ENCODE data around the gene OR5K1.

OR5K1 gene

DNA sequence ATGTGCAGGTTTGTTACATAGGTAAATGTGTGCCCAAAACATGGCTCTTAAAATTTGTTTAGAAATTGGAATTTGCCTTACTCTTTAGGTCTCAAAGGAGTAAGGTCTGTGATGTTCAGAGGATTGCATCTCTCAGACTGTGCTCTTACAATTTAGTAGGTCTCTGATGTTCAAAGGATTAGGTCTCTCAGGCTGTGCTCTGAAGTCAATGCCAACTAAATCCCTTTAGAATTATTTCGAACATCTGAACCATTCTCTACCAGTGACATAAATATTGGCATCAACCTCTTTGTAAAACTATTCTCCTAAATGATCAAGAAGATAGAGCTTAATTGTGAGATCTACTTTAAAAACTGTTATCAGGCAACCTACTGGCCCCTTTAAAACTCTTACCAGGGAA is at the start of gene OR5K1:
OR5K1 (plus strand) TSS at position 301 of the 400 bp plus-strand sequence. CDS start 6,376 bp downstream, outside the sequence.
- DNase-seq (ENCODE audit: low spot score): no peak

DNA sequence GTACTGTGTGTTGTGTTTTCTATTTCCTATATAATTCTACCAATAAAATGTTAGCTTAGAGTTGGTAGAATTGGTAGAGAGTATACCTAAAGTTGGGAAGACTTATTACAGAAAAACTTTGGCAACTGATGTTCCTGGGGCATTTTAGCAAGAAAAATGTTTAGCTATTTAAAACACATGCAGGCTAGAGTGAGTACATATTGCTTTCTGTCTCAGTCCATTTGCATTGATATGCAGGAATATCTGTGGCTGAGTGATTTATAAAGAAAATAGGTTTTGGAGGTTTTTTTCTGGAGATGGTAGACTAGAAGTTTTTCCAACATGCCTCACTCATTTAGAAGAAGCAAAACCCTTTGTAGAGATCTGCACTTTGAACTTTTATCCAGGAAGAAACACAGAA is 30.4 kb upstream of the OR5K1 start:
- no peak for DNase-seq (ENCODE audit: low spot score)

DNA sequence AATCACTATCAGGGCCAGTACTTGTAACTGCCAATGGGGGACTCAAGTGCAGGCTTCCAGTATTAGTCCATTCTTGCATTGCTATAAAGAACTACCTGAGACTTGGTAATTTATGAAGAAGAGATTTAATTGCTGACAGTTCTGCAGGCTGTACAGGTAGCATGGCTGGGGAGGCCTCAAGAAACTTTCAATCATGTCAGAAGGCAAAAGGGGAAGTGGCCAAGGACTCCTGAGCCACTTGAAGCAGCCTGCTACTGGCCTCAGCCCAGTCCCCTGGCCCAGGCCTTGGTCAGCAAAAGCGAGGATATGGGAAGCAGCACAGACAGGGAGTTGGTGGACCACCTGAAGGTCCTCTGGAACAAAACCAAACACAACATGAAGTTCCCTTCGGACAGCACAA is 29.2 kb upstream of the OR5K1 start:
- DNase-seq (ENCODE audit: low spot score): no peak

DNA sequence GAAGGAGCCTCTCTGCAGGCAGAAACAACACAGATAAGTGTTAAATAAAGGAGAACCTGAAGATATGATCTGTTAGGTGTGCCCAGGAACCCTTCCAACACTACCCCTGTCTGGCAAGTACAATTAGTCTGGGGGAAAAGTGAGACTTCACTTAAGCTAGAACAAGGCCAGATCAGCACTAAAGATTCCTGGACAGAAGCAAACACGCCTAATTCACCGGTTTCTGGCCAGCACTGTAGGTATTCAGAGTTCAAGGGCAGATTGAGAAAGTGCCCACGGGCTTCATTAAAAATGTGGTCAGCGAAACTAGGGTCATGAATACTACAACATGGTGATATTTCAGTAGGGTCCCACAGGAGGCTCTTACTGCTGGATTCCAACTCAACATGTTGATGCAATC is 28.6 kb upstream of the OR5K1 start:
- no peak for DNase-seq (ENCODE audit: low spot score)

DNA sequence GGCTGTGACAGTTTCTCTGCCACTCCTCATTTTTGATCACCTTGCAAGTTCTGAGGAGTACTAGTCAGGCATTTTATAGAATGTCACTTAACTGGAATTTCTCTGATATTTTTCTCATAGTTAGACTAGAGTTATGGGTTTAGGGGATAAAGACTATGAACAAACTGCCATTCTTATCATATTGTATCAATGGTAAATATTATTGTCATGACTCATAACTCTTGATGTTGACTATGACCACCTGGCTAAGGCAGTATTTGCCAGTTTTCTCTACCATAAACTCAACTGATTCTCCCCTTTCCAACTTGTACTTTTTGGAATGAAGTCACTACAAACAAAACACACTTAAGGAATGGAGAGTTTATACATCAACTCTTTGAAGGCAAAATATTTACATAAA is 22.7 kb upstream of the OR5K1 start:
- DNase-seq (ENCODE audit: low spot score): no peak

DNA sequence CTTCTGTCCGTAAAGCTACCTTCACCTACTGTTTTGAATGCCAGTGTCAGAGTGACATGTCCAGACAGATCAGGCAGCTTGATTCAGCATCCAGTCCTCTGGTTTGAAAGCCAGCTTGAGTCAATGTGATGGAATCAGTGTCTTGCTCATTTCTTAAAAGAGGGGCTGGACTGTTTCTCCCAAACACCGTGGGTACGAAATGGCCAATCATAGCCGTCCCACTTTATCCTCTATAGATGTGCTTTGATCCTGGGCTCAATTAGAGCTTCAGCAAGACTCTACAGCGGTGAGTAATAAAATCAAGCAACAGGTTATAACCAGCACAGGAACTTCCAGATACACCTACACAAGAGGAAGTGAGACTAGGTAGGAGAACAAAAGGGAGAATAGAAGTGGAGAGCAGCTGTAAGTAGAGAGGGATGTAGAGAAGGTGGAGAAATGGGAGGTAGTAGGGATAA is 17.0 kb upstream of the OR5K1 start:
- DNase-seq (ENCODE audit: low spot score): no peak

DNA sequence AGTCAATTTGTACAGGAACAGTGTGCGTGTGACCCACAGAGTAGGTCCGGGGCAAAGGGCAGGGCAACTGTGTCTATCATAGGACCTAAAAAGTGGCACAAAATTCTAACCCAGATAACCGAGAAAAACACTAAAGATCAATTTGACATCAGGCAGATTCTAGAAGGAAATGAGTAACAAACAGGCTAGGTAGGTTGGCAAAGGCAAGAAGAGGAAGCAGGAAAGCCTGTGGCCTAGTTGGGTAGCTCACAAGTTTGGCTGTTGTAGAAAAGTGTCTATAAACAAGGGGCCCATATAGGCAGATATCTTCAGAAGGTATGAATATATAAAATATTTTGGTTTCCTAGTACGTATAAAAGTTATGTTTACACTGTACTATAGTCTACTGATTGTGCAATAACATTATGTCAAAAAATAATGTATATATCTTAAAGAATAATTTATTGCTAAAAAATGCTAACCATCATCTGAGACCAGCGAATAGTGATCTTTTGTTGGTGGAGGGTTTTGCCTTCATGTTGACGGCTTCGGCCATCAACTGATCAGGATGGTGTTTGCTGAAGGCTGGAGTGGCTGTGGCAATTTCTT is 13.3 kb upstream of the OR5K1 start:
- DNase-seq (ENCODE audit: low spot score): no peak

DNA sequence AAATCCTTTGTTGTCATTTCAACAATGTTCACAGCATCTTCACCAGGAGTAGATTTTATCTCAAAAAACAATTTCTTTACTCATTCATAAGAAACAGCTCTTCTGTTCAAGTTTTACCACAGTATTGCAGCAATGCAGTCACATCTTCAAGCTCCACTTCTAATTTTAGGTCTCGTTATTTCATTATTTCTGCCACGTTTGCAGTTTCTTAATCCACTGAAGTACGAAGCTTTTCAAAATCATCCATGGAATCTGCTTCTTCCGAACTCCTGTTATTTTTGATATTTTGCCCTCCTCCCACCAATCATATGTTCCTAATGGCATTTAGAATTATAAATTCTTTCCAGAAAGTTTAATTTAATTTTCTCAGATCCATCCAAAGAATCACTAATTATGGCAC is 12.6 kb upstream of the OR5K1 start:
- DNase-seq (ENCODE audit: low spot score): no peak

DNA sequence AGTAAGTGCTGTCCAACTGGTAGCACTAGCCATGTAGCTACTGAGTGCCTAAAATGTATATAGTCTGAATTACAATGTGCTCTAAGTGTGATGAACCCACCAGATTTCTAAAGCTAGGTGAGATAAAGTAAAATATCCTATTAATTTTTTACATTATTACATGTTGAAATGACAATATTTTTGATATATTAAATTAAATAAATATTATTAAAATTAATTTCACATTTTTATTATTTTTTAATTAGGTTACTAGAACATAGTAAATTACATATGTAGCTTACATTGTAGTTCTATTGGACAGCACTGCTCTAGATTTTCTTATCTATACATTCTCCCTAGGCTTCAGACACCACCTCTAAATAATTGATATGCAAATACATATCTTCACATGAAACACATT is 9.2 kb upstream of the OR5K1 start:
- no peak for DNase-seq (ENCODE audit: low spot score)

DNA sequence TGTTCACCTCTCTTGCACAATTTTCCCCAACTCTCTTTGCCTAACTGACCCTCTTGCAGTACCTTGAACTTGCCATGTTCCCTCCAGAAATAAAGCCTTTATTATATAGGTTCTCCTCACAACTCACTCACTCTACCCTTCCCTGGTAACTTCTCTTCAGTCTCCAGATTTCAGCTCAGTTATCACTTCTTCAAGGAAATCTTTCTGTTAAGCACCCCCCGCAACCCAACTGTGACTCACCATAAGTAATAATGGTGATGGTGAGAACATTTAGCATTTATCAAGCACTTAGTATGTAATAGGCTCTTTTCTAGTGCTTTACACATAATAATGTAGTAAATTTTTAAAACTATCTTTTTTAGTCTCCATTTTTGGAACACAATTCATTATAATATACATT is 8.1 kb upstream of the OR5K1 start:
- DNase-seq (ENCODE audit: low spot score): no peak

DNA sequence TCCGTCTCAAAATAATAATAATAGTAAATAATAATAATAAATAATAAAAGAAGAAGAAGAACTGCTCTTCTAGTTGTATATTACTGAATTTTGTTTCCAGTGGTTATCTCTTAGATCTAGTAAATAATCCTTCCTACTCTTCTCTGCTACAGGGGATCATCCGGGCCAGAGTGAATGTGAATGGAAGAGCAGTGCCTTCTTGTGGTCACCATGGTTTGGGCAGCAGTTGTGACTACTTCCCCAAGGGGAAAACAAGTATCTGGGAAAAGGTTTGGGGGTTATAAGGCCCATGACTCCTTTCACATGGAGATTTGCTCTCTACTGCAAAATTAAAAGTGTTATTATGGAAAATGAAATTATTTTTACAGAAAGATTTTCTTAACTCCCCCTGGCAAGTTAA is 5.5 kb upstream of the OR5K1 start:
- no peak for DNase-seq (ENCODE audit: low spot score)

DNA sequence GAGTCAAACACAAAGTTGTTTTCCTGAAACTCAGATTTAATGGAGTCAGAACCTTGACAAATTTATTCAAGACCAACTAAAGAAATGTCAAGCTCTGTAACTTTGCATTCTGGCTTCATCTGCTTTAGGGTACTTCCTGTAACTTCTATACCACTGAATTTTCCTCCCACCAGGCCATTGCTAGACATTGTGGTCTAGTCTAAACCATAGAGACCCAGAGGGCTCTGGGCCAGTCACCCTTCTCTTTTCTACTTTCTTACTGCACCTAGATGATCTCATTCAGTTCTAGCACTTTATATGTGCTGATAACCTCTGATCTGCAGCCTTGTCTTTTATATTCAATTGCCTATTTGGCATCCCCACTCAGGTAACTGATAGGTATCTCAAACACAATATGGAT is 2.8 kb upstream of the OR5K1 start:
- no peak for DNase-seq (ENCODE audit: low spot score)

DNA sequence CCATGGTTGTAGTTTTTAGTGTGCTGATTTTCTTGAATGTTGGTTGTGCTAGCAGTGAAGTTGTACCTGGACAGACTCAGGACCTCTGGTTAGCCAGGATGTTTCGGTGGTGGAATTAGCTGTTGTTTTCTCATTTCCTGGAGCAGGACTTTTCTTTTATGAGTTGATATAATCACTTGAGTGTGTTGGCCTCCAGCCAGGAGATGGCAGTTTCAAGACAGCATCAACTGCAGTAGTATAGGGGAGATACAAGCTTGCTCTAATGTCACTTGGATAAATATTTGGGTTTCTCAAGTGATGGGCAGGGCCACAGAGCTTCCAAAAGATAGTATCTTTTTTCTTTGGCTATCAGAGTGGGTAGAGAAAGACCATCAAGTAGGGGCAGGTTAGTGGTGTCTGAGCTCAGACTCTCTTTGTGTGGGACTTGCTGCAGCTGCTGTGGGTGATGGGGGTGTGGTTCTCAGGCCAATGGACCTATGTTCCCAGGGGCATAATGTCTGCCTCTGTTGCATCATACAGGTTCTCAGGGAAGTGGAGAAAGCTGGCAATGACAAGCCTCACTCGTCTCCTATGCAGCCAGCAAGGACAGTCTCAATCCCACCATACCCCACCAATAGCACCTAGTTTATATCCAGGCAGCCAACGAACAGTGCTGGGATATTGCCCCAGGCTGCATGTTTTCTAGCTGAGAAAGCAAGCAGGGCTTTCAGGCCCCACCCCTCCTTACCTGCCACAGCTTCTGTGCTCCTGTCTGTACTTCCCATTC is 19.9 kb downstream of the OR5K1 start:
- DNase-seq (ENCODE audit: low spot score): no peak

DNA sequence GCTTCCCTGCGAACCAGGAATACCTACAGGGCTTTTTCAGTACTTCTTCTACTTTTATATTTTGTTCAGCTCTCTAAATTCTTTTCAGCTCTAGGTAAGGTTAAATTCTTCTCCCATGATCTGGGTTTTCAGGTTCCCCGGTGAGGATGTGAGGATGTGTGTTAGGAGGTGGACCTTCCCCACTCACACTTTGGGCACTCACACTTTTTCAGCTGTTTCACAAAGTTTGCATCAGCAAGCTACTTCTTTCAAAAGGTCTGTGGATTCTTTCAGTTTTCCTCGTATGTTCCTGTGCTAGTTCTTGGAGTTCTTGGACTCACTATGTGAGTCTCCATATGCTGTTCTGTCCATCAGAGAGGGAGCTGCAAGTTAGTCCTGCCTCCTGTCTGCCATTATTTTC is 20.6 kb downstream of the OR5K1 start:
- no peak for DNase-seq (ENCODE audit: low spot score)

DNA sequence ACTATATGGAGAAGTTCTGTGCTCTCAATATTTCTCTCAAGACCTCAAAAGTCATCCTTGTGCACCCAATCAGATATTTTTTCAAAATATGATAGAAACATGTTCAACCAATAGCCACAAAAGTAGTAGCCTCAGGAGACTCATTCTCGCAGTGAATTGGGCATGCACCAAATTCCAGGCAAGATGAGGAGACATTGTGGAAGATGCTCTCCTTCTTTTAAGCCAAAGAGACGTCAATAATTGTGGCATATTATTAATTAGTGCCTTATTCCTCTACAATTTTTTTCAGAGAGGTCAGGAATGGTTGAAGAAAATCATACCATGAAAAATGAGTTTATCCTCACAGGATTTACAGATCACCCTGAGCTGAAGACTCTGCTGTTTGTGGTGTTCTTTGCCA is 34.4 kb downstream of the OR5K1 start, which contains the start of gene OR5K2:
OR5K2 (plus strand) TSS at position 301 of the 400 bp plus-strand sequence; CDS start at position 301, 0 bp downstream.
- DNase-seq (ENCODE audit: low spot score): no peak

DNA sequence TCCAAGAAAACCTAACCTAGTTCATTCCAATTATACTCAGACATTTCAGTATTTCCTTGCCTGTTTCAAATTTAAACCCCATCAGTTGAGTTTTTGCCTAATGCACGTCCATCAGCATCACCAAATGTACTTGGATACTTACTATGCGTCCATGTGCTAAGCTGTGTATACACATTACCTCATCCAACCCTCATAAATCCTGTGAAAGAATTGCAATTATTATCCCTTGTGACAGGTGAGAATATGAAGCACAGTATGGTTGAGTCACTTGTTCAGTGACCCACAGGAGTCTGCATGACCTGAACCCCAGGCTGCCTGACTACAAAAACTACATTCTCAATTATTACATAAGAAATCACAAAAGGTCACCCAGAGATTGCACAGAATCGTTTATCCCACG is 37.0 kb downstream of the OR5K1 start:
- peak; percentile 27 for DNase-seq (ENCODE audit: low spot score)

DNA sequence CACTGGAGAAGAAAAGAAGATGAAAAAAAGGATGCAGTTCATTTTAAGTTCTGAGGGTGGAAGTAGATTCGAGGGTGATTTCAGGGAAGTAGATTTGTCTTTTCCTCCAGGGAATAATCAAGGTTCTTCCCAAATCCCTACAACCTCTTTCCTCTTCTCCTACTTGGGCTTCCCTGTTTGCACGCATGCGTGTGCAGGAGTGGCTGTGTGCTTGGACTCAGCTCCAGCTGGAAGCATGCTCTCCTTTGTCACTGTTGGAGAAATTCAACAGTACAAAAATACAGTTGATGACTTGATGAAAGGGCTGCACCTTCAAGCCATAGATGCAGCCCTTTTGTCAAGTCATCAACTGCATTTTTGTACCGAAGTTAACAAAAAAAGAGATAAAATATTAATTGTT is 38.3 kb downstream of the OR5K1 start:
- no peak for DNase-seq (ENCODE audit: low spot score)

DNA sequence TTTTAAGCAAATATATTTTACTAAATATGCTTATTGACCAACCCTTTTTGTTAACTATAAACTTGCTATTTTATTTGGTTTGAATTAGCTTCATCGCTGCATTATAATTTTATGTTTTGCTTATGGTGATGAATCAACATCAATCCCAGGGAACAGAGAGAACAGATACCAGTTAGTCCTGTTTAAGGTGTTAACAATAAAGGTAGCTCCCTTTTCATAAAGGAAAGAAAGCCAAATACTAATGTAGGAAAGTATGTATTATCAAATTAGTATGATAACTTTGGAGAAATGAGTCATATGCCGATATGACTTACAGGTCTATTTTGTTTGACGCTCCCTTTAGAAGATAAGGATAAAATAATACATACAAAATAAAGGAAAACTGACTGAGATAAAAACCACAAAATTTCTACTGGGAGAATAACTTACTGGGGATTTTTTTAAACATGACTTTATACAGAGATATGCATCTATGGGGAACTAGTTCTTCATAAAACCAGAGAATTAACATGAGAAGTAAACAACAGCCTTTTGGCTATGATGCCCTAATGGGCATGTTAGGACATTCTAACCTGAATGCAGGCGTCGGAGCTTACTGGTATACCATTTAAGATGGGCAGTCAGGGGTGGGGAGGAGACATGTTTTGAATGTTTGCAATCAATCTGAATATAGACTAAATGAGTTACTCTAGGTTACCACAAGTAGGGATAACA is 39.0 kb downstream of the OR5K1 start:
- no peak for DNase-seq (ENCODE audit: low spot score)

DNA sequence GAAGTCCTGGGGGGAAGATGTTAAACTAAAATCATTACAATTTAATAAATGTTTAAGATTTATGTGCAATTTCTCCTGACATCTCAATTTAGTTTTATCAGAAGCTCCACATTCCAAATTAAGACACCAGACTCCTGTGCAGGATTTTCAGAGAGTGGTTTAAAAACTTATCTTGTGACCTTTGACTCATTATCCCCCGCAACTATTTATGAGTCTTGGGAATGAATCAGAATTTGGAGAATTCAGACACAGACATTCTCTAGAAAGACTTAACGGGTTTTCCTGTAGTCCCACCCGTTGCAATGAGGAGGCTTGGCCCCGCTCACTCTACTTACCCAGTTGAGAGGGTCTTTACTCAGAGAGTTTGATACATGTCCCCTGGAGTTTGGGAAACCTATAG is 41.5 kb downstream of the OR5K1 start:
- DNase-seq (ENCODE audit: low spot score): no peak

DNA sequence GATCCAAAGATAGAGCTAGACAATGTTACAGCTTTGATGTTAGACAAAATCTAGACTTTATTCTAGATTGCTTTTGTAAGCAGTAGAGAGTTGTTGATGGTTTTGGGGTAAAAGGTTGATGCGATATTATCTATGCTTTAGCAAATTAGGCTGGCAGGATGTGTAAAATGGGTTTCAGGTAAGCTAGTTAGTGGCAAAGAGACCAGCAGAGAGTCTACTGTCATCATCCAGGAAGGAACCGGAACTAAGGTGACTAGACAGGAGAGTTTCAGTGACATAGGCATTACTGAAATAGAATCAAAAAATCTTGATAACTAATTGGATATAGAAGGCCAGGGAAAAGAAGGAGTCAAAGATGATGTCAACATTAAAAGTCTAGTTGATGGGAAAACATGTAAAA is 45.6 kb downstream of the OR5K1 start:
- DNase-seq (ENCODE audit: low spot score): no peak

DNA sequence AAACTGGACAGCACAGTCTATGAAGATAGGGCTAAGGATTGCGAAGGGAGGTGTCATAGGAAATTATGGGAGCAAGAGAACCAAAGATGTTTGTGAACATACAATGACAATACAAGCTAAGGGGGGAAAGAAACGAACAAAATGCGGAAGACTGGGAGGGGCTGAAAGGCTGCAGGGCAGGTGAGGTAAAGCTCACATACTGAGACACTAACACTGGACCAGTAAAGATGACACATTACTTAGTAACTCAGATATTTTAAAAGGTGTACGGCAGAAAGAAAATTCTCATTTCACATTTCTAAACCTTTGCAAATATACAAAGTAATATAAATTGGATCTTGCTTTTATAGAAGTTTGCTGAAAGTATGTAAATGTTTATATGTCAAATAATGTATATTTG is 49.6 kb downstream of the OR5K1 start:
- no peak for DNase-seq (ENCODE audit: low spot score)

DNA sequence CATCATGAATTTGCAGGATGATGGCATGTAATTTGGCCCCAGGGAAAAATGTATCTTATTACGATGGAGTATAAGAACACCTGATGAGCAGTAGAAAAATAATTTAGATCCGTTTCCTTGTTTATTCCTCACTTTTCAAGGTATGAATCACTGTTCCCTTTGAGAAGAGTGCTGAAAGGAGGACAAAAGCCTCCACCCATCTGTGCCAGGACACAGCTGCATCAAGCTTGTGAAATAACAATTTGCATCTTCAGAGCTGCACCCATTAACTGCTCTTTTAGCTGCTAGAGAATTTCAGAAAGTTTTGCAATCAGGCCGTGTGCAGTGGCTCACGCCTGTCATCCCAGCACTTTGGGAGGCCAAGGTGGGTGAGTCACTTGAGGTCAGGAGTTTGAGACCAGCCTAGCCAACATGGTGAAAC is 50.1 kb downstream of the OR5K1 start:
- DNase-seq (ENCODE audit: low spot score): no peak

DNA sequence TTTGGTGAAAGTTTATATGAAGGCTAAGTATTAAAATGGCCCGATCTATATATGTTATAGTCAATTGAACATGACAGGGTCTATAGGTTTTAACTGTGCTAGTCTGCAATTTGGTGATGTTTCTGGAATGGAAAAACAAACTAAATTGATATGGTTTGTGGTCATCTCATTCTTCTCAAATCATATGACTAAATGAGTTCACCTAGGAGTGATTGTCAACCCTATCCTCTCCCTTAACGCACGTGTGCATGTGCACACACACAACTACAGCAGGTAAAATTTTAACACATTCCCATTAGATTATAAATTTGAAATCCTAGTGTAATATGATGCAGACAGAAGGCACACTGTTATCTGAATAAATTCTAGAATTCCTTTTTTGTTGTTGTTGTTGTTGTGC is 50.7 kb downstream of the OR5K1 start:
- DNase-seq (ENCODE audit: low spot score): no peak
